ENCODE results near the gene RPL22L1.

DNA sequence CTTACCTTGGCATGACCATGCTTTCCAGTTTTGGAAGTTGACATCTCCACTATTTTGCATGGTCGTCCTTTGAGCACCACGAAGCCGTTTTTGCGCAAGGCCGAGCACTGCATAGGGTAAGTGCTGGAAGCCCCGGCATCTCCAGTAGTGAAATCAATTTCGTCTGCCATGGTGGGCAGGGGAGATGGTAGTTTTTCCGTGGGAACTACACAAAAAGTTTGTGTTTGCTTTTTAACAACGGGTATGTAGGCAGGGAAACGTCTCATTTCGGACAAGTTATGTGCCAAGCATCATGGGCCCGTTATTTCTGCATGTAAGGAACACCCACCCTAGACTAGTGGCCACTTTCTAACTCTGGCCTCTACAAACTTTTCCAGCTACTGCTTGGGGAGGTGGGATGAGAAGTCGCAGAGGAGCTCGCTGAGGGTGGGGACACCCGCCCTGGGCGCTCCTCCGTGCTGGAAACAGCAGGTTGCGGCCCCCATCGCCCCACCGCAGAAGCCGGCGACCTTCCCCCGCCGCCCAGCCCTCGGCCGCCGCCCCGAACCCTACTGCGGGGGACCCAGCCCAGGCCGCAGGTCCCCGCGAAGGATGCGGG lies 37.7 kb upstream of the RPL22L1 start:
- TF ChIP-seq, protein P1, sequence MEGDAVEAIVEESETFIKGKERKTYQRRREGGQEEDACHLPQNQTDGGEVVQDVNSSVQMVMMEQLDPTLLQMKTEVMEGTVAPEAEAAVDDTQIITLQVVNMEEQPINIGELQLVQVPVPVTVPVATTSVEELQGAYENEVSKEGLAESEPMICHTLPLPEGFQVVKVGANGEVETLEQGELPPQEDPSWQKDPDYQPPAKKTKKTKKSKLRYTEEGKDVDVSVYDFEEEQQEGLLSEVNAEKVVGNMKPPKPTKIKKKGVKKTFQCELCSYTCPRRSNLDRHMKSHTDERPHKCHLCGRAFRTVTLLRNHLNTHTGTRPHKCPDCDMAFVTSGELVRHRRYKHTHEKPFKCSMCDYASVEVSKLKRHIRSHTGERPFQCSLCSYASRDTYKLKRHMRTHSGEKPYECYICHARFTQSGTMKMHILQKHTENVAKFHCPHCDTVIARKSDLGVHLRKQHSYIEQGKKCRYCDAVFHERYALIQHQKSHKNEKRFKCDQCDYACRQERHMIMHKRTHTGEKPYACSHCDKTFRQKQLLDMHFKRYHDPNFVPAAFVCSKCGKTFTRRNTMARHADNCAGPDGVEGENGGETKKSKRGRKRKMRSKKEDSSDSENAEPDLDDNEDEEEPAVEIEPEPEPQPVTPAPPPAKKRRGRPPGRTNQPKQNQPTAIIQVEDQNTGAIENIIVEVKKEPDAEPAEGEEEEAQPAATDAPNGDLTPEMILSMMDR (IDR thresholded peaks at IDR 0.05): no peak
- no peak for TF ChIP-seq POLR2A (IDR thresholded peaks at IDR 0.05)
- no peak for TF ChIP-seq POLR2AphosphoS5 (IDR thresholded peaks at IDR 0.05)

Data from sigmoid colon (tissue), 4 donors.